ENCODE results near the gene NAALAD2. TPM values are rescaled to one million over a fixed set of nuclear protein-coding genes. Genes with fewer than 3 reads are reported as not detected.
"Not testable (repeated sequence)": the region's sequence is repeated elsewhere in the genome, so short reads cannot be mapped to it uniquely, and the experiment has no call there.

Gene NAALAD2
- total RNA-seq, 1 donor from 2014 or later, result not detected

DNA sequence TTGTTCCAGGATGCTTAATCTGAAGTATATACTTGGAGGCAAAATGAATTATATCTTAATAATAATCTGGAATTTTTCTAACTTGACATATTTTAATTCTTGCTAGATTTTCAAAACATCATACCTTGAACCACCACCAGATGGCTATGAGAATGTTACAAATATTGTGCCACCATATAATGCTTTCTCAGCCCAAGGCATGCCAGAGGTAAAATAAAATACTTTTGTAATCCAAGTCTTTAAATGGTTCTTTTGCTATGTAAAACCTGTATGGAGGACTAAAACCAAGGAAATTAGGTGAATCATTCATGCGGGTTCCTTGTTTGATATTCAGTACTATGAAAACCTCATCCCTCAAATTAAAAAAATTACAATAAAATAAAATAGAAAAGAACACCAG lies 14.4 kb downstream of the NAALAD2 start:
- CTCF ChIA-PET, result no interaction called here
- no peak for ATAC-seq (ENCODE audit: low read depth)
- intact Hi-C loops (cut with micrococcal nuclease), result no loop called here

DNA sequence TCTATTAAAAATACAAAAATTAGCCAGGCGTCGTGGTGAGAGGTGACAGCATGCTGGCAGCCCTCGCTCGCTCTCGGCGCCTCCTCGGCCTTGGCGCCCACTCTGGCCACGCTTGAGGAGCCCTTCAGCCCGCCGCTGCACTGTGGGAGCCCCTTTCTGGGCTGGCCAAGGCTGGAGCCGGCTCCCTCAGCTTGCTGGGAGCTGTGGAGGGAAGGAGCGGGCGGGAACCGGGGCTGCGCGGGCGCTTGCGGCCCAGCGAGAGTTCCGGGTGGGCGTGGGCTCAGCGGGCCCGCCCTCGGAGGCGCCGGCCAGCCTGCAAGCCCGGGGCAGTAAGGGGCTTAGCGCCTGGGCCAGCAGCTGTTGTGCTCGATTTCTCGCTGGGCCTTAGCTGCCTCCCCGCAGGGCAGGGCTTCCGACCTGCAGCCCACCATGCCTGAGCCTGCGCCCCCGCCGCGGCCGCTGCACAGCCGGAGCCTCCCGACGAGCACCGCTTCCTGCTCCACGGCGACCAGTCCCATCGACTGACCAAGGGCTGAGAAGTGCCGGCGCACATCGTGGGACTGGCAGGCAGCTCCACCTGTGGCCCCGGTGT lies 32.6 kb downstream of the NAALAD2 start:
- H3K27ac Mint-ChIP-seq; DNase-seq; POLR2A ChIA-PET; H3K9me3 Mint-ChIP-seq; H3K4me1 Mint-ChIP-seq; H3K4me3 Mint-ChIP-seq; H3K27me3 Mint-ChIP-seq; CTCF ChIA-PET; intact Hi-C loops (cut with micrococcal nuclease); H3K36me3 Mint-ChIP-seq (ENCODE audit: low read depth); ATAC-seq (ENCODE audit: low read depth): not testable (repeated sequence)

More for the DNA sequence above, 14.4 kb downstream of the NAALAD2 start:
- H3K36me3 Mint-ChIP-seq (ENCODE audit: low read depth), result no peaks in the 10 kb centered on the region
- H3K9me3 Mint-ChIP-seq, result no peaks in the 10 kb centered on the region
- no peaks in the 10 kb centered on the region for H3K27me3 Mint-ChIP-seq
- H3K27ac Mint-ChIP-seq, result no peak overlapping the region
- no peaks in the 10 kb centered on the region for H3K4me1 Mint-ChIP-seq
- DNase-seq, result no peak
- POLR2A ChIA-PET, result no interaction called here
- TF ChIP-seq, protein P1, sequence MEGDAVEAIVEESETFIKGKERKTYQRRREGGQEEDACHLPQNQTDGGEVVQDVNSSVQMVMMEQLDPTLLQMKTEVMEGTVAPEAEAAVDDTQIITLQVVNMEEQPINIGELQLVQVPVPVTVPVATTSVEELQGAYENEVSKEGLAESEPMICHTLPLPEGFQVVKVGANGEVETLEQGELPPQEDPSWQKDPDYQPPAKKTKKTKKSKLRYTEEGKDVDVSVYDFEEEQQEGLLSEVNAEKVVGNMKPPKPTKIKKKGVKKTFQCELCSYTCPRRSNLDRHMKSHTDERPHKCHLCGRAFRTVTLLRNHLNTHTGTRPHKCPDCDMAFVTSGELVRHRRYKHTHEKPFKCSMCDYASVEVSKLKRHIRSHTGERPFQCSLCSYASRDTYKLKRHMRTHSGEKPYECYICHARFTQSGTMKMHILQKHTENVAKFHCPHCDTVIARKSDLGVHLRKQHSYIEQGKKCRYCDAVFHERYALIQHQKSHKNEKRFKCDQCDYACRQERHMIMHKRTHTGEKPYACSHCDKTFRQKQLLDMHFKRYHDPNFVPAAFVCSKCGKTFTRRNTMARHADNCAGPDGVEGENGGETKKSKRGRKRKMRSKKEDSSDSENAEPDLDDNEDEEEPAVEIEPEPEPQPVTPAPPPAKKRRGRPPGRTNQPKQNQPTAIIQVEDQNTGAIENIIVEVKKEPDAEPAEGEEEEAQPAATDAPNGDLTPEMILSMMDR (IDR thresholded peaks at IDR 0.05), result no peak
- H3K4me3 Mint-ChIP-seq, result no peak overlapping the region

DNA sequence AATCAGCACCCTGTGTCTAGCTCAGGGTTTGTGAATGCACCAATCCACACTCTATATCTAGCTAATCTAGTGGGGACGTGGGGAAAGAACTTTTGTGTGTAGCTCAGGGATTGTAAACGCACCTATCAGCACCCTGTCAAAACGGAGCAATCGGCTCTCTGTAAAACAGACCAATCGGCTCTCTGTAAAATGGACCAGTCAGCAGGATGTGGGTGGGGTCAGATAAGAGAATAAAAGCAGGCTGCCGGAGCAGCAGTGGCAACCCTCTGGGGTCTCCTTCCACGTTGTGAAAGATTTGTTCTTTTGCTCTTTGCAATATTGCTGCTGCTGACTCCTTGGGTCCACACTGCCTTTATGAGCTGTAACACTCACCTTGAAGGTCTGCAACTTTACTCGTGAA lies 33.2 kb downstream of the NAALAD2 start:
- H3K36me3 Mint-ChIP-seq (ENCODE audit: low read depth); H3K4me3 Mint-ChIP-seq; CTCF ChIA-PET; H3K27ac Mint-ChIP-seq; H3K9me3 Mint-ChIP-seq; POLR2A ChIA-PET; H3K27me3 Mint-ChIP-seq; ATAC-seq (ENCODE audit: low read depth); H3K4me1 Mint-ChIP-seq; intact Hi-C loops (cut with micrococcal nuclease); DNase-seq: not testable (repeated sequence)

DNA sequence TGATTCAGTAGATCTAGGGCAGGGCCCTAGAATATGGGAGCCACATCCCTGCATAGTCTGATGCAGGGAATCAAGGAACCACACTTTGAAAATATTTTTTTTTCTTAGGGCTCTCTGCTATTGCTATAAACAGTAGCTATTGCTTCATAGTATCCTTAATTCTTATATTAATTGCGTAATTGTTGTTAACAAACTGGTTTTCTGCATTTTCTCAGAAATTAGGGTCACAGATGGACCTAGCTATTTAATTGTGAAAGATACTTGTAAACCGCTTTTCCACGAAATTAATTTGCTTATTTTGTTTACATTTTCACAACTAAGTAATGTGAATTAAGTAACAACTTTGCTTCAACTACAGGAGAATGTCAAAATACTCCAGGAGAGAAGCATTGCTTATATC lies 34.1 kb downstream of the NAALAD2 start:
- intact Hi-C loops (cut with micrococcal nuclease), result no loop called here
- Mint-ChIP-seq H3K36me3 (ENCODE audit: low read depth) (no peaks in the 10 kb centered on the region), H3K4me1 (no peaks in the 10 kb centered on the region), H3K4me3 (no peak overlapping the region), H3K9me3 (peaks cover 4% of the 10 kb centered on the region), H3K27ac (no peak overlapping the region), H3K27me3 (peaks cover 6% of the 10 kb centered on the region)
- TF ChIP-seq, protein P1 (IDR thresholded peaks at IDR 0.05), result no peak
- no peak for DNase-seq
- ChIA-PET CTCF (no interaction called here), POLR2A (no interaction called here)
- no peak for ATAC-seq (ENCODE audit: low read depth)

DNA sequence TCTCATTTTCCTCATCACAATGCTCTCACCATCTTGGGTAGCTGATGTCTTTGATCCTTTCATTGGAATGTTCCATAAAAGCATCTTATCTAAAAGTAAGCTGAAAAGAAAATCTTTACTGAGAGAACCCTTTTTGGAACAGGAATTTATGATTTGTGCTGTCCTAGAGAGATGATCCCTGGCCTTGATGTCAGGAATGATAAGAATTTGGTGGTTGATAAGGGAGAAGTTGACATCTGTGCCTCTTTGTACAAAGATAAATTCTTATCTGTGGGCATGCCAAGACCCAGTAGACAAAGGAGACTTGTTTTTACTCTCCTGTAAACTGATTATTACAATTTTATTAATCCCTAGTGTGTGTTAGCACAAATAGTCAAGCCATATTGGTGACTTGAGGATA lies 36.9 kb downstream of the NAALAD2 start:
- Mint-ChIP-seq H3K4me1 (no peaks in the 10 kb centered on the region), H3K27ac (no peak overlapping the region), H3K27me3 (peaks cover 2% of the 10 kb centered on the region), H3K4me3 (no peak overlapping the region), H3K9me3 (no peaks in the 10 kb centered on the region), H3K36me3 (ENCODE audit: low read depth) (no peaks in the 10 kb centered on the region)
- DNase-seq (no peak), ATAC-seq (ENCODE audit: low read depth) (no peak)
- intact Hi-C loops (cut with micrococcal nuclease), result no loop called here
- POLR2A ChIA-PET, result no interaction called here
- CTCF ChIA-PET, result no interaction called here
- TF ChIP-seq, protein P1 (IDR thresholded peaks at IDR 0.05), result no peak

DNA sequence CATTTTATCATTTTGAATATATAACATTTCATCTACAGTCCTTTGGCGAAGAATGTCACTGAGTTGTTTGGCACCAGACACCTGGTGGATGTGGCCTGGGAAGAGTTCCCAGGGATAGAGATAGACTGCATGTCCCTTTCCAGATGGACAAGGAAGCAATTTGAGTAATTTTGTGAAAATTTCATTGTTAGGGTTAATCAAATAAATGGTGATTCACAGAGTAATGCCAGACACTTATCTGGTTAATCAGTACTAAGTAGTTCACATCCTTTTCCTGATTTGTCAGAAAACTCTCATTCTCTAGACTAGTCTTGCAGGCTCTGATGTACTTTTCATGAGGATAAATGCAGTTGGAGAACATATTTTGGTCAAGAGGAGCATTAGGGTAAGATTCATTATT lies 41.6 kb downstream of the NAALAD2 start:
- H3K9me3 Mint-ChIP-seq, result no peaks in the 10 kb centered on the region
- ATAC-seq (ENCODE audit: low read depth), result no peak
- intact Hi-C loops (cut with micrococcal nuclease), result no loop called here

More for the DNA sequence above, 41.6 kb downstream of the NAALAD2 start:
- TF ChIP-seq, protein P1 (IDR thresholded peaks at IDR 0.05), result no peak
- DNase-seq, result no peak
- ChIA-PET POLR2A (no interaction called here), CTCF (no interaction called here)
- Mint-ChIP-seq H3K4me1 (no peaks in the 10 kb centered on the region), H3K27ac (no peak overlapping the region), H3K4me3 (no peak overlapping the region), H3K27me3 (peaks cover 3% of the 10 kb centered on the region), H3K36me3 (ENCODE audit: low read depth) (no peaks in the 10 kb centered on the region)

Data from activated B cell treated with CpG ODN at 0.5 μM for 24 hours (primary cell).